ENCODE data around the gene COL16A1. TPM values are rescaled to one million over a fixed set of nuclear protein-coding genes. Genes with fewer than 3 reads are reported as not detected.
A peak's percentile ranks its signal among the peaks of the same experiment; 100 is the strongest.

The COL16A1 gene
- total and polyA plus RNA-seq, 2 of the 13 experiments (the other 11 are each of a cell fraction or from before 2014, with no cell fraction given), result 4.3 to 12.2 TPM

DNA sequence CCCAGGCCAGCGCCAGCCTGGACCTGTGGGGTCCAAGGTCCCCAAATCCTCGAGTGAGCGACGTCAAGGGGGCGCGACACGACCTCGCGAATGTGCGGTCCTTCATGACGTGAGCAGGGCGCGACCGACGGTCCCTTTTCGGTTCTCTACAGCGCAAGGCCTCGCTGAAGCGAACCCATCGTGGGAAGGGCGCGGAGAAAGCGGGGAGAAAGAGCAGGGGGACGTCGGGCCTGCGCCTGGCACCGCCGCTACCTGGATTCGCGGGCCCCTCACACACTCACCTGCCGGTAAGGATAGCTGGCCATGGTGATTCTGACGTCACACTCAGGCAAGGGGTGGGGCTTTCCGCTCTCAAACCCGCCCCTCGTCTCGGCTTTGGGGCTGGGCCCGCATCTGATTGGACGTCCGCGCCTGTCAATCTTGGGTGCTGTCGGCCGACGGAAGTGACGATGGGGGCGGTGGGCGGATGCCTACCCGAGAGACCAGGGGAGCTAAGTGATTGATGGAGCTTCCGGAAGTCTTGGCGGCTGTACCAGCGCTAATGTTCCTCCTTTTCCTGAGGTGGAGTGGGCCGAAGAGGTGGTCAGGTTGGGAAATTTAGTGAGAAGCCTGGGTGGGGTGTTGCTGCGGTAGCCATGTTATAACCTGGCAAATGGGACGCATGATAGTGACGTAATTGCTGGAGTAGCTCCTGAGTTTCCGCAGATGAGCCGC, 59.1 kb downstream of the COL16A1 start, which contains the start of gene PEF1 (continued):
- TF ChIP-seq, protein P1, sequence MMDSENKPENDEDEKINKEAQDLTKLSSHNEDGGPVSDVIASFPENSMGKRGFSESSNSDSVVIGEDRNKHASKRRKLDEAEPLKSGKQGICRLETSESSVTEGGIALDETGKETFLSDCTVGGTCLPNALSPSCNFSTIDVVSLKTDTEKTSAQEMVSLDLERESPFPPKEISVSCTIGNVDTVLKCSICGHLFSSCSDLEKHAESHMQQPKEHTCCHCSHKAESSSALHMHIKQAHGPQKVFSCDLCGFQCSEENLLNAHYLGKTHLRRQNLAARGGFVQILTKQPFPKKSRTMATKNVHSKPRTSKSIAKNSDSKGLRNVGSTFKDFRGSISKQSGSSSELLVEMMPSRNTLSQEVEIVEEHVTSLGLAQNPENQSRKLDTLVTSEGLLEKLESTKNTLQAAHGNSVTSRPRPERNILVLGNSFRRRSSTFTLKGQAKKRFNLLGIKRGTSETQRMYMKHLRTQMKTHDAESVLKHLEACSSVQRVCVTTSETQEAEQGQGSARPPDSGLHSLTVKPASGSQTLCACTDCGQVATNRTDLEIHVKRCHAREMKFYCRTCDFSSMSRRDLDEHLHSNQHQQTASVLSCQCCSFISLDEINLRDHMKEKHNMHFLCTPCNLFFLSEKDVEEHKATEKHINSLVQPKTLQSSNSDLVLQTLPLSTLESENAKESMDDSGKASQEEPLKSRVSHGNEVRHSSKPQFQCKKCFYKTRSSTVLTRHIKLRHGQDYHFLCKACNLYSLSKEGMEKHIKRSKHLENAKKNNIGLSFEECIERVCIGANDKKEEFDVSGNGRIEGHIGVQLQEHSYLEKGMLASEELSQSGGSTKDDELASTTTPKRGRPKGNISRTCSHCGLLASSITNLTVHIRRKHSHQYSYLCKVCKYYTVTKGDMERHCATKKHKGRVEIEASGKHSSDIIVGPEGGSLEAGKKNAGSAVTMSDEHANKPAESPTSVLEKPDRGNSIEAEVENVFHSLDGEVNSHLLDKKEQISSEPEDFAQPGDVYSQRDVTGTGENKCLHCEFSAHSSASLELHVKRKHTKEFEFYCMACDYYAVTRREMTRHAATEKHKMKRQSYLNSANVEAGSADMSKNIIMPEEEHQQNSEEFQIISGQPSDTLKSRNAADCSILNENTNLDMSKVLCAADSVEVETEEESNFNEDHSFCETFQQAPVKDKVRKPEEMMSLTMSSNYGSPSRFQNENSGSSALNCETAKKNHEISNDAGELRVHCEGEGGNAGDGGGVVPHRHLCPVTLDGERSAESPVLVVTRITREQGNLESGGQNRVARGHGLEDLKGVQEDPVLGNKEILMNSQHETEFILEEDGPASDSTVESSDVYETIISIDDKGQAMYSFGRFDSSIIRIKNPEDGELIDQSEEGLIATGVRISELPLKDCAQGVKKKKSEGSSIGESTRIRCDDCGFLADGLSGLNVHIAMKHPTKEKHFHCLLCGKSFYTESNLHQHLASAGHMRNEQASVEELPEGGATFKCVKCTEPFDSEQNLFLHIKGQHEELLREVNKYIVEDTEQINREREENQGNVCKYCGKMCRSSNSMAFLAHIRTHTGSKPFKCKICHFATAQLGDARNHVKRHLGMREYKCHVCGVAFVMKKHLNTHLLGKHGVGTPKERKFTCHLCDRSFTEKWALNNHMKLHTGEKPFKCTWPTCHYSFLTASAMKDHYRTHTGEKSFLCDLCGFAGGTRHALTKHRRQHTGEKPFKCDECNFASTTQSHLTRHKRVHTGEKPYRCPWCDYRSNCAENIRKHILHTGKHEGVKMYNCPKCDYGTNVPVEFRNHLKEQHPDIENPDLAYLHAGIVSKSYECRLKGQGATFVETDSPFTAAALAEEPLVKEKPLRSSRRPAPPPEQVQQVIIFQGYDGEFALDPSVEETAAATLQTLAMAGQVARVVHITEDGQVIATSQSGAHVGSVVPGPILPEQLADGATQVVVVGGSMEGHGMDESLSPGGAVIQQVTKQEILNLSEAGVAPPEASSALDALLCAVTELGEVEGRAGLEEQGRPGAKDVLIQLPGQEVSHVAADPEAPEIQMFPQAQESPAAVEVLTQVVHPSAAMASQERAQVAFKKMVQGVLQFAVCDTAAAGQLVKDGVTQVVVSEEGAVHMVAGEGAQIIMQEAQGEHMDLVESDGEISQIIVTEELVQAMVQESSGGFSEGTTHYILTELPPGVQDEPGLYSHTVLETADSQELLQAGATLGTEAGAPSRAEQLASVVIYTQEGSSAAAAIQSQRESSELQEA (CRISPR knock-in tag; IDR thresholded peaks at IDR 0.05; ENCODE audit: not compliant biosample characterization), result peak; percentile 83
- no peak for TF ChIP-seq NR1H2 (CRISPR knock-in tag; IDR thresholded peaks at IDR 0.05; ENCODE audit: borderline replicate concordance, low read depth)
- TF ChIP-seq ZNF10 (CRISPR knock-in tag; IDR thresholded peaks at IDR 0.05; ENCODE audit: borderline replicate concordance, low read depth), result no peak
- peak; percentile 33; the same call in 1 of the 2 replicates for TF ChIP-seq KLF6 (CRISPR knock-in tag; IDR thresholded peaks at IDR 0.05)
- no peak for TF ChIP-seq HDAC6 (IDR thresholded peaks at IDR 0.05; ENCODE audit: low read depth, low read length)
- no peak for TF ChIP-seq SNAPC2 (CRISPR knock-in tag; IDR thresholded peaks at IDR 0.05)
- peak; percentile 85 for TF ChIP-seq RXRA (CRISPR knock-in tag; IDR thresholded peaks at IDR 0.05)
- TF ChIP-seq, protein P2, sequence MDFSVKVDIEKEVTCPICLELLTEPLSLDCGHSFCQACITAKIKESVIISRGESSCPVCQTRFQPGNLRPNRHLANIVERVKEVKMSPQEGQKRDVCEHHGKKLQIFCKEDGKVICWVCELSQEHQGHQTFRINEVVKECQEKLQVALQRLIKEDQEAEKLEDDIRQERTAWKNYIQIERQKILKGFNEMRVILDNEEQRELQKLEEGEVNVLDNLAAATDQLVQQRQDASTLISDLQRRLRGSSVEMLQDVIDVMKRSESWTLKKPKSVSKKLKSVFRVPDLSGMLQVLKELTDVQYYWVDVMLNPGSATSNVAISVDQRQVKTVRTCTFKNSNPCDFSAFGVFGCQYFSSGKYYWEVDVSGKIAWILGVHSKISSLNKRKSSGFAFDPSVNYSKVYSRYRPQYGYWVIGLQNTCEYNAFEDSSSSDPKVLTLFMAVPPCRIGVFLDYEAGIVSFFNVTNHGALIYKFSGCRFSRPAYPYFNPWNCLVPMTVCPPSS (IDR thresholded peaks at IDR 0.05), result no peak
- no peak for TF ChIP-seq ZFP37 (CRISPR knock-in tag; IDR thresholded peaks at IDR 0.05; ENCODE audit: borderline replicate concordance)
- TF ChIP-seq JUND (CRISPR knock-in tag; IDR thresholded peaks at IDR 0.05), result no peak
- peak; percentile 94 for TF ChIP-seq GABPA (IDR thresholded peaks at IDR 0.05; ENCODE audit: low read depth, low read length)
- TF ChIP-seq GABPA (CRISPR knock-in tag; IDR thresholded peaks at IDR 0.05; ENCODE audit: low read depth), result peak; percentile 98
- peak; percentile 67 for TF ChIP-seq ZEB1 (IDR thresholded peaks at IDR 0.05; ENCODE audit: insufficient replicate concordance, low read depth)
- TF ChIP-seq, protein P3, sequence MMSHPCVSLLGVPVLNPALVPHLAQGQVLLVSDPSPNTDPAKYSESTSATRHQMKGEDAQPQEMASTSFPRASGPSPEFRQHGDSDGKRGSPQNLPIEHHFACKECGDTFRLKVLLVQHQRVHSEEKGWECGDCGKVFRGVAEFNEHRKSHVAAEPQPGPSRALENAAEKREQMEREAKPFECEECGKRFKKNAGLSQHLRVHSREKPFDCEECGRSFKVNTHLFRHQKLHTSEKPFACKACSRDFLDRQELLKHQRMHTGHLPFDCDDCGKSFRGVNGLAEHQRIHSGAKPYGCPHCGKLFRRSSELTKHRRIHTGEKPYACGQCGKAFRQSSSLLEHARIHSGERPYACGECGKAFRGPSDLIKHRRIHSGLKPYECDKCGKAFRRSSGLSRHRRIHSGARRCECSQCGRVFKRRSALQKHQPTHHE (CRISPR knock-in tag; IDR thresholded peaks at IDR 0.05; ENCODE audit: borderline replicate concordance), result peak; percentile 53; the same call in 1 of the 2 replicates
- TF ChIP-seq, protein P4, sequence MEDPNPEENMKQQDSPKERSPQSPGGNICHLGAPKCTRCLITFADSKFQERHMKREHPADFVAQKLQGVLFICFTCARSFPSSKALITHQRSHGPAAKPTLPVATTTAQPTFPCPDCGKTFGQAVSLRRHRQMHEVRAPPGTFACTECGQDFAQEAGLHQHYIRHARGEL (CRISPR knock-in tag; IDR thresholded peaks at IDR 0.05), result no peak
